PC-3 (cell line): ENCODE results near the gene FGD5.

Experiments used
- EZH2 ChIP-seq: fragments of 300-600 bp; sonication (generic); IDR thresholded peaks from one replicate; pipeline ENCODE4 v1.6.1; 2017; ENCODE audit warnings: antibody characterized with exemption, mild to moderate bottlenecking, low read length; ENCODE audit not compliant: unreplicated experiment
- TF ChIP-seq, protein P1 (sequence below): fragments of 300-600 bp; sonication (generic); conservative IDR thresholded peaks from 2 replicates; pipeline ENCODE4 v1.5.1; 2017; ENCODE audit warnings: antibody characterized with exemption, low read depth, mild to moderate bottlenecking, low read length

DNA sequence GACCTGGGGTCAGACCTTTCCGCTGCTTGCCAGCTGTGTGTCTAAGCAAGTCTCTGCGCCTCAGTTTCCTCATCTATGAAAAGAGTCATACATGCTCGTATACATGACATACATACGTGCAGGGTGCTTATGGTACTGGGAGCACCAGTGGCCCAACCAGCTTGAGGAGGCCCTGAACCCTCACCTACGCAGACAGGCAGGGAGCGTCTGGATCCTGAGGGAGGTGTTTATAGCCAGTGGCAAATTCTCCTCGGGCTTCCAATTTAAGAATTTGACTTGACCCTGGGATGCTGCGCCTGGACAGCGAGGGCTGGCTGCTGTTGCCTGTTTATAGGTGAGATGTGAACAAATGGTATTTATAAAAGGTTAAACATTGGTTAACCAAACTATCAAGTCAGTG lies 17.7 kb upstream of the FGD5 start:
- TF ChIP-seq, protein P1, sequence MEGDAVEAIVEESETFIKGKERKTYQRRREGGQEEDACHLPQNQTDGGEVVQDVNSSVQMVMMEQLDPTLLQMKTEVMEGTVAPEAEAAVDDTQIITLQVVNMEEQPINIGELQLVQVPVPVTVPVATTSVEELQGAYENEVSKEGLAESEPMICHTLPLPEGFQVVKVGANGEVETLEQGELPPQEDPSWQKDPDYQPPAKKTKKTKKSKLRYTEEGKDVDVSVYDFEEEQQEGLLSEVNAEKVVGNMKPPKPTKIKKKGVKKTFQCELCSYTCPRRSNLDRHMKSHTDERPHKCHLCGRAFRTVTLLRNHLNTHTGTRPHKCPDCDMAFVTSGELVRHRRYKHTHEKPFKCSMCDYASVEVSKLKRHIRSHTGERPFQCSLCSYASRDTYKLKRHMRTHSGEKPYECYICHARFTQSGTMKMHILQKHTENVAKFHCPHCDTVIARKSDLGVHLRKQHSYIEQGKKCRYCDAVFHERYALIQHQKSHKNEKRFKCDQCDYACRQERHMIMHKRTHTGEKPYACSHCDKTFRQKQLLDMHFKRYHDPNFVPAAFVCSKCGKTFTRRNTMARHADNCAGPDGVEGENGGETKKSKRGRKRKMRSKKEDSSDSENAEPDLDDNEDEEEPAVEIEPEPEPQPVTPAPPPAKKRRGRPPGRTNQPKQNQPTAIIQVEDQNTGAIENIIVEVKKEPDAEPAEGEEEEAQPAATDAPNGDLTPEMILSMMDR = no peak
- TF ChIP-seq EZH2 = no peak
